Measurements from ENCODE around the gene EXOC4.
"Not testable (repeated sequence)": the region's sequence is repeated elsewhere in the genome, so short reads cannot be mapped to it uniquely, and the experiment has no call there.

The EXOC4 gene

DNA sequence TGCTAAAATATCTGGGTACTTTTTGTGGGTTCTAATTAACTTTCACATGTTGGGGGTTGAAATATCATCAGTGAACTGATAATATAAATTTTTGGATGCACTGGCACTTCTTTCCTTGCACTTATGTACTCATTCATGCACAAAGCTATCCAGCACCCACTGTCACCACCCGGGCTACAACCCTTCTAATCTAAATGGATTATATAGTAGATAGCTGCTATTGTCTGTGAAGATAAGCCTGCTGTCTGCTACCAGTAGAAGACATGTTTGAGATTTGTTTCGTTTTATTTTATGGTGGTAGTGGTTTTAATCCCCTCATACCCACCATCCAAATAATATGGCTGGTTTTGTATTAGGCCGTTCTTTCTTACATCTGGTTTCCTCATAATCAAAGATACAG, 520.7 kb downstream of the EXOC4 start:
- no peak for DNase-seq

DNA sequence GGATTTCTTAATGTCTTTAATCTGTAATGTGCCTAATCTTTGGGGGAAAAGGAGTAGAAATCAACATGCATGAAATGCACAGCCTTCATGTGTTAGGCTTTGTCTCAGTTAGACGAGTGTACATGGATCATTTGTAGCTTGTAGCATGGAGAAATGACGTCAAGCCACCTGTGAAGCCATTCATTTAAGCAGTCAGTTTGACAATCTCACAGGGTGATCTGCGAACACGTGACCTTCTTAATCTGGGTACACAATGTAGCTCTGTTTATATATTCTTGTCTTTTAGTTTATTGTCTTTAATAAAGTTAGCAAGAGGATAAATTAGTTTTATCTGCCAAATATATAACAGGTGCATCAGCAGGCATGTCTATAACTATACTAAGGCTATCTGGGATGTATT, 522.3 kb downstream of the EXOC4 start:
- DNase-seq: no peak

DNA sequence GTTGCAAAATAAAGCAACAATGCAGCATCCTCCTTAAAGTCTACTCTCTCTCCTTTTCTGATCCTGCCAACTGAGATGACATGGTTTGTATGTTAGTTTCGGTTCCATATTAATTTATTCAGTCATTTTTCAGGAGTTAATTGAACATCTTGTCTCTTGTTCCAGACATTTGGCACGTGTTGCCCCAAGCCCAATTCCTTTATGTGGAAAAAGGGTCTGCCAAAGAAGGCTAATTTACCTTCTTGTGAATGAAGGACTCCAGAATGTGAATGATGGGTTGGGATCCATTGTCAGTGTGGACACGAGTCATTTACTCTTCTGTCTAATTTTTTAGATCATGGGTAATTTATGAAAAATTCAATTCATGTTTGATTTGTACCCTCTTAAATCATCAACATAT, 523.4 kb downstream of the EXOC4 start:
- no peak for DNase-seq

DNA sequence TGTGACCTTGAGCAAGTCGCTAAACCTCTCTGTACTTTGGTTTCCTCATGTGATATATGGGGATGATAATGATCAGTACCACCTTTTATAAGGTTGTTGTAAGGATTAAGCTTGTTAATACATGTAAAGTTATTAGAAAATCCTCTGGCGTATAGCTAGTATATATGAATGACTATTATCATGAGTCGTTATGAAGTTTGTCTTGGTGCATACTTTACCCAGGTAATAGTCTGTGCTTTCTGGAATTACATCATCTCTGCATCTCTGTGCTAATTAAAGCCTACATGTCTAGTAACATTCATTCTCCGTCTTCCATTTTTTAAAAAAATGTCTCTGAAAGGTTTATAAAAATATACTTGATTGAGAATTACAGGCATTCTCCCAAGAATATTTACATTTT, 524.8 kb downstream of the EXOC4 start:
- DNase-seq: no peak

DNA sequence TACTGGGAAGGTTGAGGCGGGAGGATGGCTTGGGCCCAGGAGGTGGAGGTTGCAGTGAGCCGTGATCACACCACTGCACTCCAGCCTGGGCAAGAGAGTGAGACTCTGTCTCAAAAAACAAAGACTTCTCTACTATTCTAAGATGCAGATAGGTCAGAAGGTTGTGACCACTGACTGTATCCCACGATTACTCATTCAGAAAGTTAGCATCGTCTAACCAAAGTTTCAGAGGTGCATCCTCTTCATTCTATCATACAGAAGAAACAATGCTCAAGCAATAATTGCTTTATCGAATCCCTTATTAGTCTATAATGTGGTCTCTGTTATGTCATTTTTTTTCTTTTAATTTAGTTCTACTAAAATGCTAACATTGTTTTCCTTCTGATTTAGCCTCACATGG, 525.6 kb downstream of the EXOC4 start:
- DNase-seq: no peak

DNA sequence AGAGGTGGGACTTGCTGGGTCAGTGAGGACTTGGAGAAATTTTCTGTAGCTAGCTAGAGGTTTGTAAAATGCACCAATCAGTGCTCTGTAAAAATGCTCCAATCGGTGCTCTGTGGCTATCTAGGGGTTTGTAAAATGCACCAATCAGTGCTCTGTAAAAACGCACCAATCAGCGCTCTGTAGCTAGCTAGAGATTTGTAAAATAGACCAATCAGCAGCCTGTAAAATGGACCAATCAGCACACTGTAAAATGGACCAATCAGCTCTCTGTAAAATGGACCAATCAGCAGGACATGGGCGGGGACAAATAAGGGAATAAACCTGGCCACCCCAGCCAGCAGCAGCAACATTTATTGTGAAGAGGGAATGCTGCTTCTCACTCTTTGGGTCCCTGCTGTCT, 526.7 kb downstream of the EXOC4 start:
- not testable (repeated sequence) for DNase-seq

DNA sequence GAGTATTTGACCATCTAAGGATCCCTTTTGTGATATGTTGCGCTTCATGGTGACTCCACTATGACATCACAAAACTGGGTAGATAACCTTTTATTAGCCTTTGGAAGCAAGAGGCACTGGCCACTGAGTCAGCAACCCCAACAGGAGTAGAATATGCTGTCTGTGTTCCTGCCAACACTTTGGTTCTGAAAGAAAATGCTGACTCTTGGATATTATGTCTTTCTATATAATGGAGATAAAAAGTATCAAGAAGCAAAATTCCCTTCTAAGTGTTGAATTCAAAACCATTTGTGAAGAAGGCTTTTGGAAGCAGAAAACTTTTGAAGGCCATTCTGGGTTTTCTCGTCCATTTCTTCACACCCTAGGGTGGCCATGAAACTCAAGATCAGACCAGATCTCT, 528.0 kb downstream of the EXOC4 start:
- DNase-seq: no peak

DNA sequence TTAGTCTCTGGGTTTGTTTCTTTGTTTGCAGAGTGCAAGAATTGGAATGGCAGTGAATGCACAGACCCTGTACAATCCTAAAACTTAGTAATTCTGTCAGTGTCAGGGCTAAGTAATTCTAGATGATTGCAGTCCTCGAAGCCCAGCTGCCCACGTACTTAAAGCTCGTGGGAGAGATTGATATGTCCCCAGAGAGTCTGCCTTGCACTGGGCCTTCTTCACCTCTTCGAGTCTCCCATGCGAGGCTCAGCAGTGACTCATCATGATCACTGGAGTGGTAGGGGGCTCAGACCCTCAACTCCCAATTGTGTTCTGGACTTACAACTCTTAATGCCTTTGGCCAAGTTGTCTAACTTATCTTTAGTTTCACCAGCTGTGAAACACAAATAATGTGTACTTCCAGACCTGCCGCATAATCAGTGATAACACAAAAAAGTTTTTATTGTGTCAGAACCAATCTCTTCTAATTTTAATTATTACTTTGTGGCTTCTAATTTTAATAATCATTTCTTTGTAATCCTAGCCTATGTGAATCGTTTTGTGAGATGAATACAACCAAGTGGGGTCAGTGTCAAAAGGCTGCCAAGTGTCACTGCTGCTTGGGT, 528.7 kb downstream of the EXOC4 start:
- no peak for DNase-seq

DNA sequence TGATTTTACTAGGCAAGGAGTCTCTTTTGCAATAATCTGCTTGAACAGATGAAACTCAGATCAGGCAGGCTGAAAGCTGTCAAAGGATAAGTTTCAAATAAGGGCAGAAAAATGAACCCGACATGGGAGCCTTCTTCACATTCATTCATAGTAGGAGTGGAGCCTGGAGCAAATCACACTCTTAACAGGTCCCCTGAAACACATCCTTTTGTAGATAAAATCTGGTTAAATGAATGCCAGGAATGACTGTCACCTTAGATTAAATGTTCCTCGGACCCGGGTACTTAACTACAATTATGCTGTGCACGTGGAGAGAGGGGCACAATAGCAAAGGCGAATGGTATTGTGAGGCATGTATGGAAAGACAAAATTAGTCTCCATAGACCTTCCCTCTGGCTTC, 529.6 kb downstream of the EXOC4 start:
- DNase-seq: no peak

DNA sequence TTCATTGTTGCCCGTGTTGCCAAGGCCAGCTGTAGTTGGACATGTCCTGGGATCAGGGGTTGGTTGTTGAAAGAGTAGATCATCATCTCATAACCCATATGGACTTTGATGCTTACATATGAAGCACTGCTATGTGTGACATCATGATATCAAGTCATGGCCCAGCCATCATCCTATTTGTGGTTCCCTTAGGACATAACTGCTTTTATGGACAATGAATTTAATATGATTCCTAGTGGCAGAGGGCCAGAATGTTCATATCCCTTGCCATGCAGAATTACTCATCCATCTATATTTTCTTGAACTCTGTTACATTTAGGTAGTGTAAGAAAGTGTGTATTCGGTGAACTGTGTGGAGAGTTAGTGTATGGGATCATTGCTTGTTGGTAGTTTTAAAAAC, 530.4 kb downstream of the EXOC4 start:
- no peak for DNase-seq

DNA sequence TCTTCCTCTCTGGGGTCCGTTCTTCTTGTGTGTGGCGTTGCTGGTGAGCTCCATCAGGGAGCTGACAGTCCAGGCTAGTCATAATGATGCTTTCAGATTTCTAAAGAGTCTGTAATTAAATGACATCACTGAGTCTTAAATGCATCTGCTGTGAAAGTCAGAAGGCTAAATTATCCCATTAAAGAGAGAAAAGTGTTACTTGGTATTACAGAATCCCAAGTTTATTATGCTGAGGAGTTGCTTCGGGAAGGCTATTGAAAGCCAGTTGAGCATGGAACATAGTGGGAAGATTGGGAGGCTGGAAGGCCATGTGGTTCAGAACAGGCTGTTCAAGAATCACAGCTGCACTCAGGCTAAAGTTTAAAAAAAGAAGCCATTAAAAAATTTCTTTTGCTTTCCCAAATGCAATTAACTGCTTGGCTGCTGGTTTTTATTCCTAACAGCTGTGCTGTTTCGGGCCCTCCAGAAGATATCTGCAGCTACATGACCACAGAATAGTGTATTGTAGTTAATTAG, 531.7 kb downstream of the EXOC4 start:
- DNase-seq: no peak

DNA sequence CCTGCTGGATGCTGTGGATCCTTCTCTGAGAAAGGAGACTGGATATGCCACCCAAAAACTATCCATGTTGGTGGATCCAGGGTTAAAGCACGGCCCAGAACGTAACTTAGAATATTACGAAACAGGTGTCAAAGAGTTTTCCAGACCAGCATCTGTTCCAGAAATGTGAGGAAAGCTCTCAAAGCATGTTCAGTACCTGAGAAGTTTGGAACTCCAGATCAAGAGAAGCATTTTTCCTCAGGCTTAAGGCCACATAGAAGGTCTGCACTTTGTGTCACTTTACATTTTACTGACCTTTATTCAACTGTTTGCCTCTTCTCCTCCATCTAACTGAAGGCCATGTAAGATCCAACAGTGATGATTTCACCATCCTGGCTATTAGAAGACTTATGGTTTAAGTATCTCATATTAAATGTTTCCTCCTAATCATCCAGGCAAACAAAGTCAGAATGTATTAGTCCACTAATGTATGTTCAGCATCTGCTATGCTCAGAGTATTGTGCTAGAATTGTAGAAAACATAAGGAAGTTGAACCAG, 533.6 kb downstream of the EXOC4 start:
- DNase-seq: no peak

DNA sequence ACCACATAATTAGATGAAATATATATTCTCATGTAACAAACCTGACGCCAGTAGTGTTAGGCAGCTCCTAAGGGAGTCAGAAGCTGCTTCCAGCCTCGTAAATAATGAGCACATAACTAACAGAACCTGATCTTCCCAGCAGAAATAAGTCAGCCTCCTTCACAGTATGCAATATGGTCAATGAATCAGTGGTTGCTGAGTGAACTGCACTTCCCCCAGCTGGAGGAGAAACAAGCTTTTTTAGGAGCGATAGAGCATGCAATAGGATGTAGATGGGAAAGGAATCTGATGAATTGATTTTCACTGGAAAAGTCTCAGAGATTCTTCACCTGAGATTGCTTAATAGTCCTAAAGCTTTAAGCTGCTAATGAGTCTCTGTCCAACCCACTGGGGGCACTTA, 537.1 kb downstream of the EXOC4 start:
- no peak for DNase-seq

DNA sequence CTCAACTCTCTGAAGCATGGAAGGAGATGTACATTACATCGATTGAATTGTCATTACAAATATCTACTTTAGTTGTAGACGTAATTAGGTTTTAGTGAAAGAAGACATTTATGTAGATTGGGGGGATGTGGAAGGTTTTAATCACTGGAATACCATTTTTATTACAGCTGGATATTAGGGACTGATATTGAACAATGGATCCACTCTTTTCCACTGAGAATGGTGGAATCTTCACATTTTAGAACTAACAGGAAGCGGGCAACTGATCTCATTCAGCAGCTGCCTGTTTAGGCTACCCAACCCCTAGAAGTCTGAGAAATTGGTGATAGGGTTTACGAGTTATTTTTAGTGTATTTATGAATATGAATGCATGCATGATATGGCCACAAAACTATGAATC, 538.0 kb downstream of the EXOC4 start:
- DNase-seq: no peak

DNA sequence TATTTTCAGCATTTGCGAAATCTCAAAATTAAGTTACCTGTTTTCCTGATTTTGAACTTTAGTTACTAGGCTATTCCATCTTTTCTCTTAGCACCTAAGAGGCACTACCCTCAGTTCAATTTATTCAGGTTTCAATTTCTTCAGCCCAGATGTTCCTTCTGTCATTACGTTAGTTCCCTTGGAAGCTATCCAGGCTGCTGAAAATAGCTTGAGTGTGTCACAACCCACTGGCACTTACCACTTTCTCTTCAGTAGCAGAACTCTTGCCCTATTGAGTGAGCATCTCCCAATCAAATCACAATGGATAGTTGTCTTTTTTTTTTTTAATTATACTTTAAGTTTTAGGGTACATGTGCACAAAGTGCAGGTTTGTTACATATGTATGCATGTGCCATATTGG, 541.6 kb downstream of the EXOC4 start:
- no peak for DNase-seq

DNA sequence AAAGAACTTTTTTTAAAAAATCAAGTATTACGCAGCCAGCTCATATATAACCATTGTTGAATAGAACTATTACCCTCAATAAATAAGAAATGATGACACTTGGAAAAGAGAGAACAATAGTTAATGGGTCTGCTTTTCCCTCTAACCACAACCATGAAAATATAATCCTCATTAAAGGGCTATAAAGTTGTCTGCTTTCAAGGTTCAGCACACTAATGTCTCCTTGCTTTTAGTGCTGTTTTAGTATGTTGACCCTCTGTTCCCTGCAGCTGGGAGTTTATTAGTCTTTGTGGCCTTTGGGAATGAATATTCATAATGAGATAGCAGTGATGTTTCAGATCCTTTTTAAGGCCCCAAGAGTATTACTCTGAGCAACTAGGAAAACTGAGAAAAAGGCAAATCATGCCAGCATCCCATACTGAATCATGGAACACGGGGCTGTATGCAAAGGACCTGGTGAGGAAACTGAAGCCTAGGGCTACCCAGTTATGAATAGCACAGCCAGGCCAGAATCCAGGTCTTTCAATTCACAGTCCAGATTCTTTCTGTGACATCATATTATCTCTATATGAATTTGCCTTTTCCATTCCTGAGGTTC, 542.3 kb downstream of the EXOC4 start:
- DNase-seq: peak; percentile 67

DNA sequence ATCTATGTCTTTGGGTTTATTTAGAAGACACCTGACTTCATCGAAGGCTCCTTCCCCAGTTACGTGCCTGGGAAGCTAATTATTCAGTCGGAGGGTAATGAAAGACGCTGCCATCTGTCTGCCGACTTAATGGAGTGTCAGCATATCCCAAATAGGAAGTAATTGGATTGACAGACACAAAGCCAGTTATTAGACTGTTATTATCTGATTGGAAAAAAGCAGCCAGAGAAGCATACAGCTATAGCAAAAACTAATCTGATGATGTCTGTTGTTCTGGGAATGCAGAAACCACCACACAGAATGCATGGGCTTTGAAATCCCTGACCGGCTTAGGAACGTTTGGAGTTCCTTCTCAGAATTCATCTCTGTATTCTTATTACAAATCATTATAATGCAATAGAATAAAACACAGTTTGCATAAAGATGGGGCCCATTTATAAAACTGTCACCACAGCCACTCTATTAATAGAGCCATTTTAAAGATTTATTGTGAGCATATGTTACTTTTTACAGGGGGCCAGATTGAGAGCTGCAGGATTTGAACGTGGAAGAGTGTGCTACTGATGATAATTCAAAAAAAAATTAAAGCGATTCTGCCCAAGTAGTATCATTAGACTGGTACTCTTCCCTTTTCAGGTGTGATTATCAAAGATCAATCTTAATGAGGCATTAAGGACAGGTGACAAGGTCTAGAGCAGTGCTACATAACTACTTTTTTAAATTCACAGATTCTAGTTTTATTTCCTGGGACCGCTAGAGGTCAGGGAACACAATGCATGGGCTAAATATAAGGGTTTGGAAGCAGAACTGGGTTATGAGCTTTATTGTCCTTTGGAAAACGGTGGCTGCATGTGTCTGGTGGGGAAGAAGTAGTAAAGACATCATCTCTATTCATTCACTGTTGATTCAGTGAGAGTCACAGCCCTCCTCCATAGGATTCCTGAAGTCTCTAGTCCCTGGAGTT, 544.2 kb downstream of the EXOC4 start:
- no peak for DNase-seq

DNA sequence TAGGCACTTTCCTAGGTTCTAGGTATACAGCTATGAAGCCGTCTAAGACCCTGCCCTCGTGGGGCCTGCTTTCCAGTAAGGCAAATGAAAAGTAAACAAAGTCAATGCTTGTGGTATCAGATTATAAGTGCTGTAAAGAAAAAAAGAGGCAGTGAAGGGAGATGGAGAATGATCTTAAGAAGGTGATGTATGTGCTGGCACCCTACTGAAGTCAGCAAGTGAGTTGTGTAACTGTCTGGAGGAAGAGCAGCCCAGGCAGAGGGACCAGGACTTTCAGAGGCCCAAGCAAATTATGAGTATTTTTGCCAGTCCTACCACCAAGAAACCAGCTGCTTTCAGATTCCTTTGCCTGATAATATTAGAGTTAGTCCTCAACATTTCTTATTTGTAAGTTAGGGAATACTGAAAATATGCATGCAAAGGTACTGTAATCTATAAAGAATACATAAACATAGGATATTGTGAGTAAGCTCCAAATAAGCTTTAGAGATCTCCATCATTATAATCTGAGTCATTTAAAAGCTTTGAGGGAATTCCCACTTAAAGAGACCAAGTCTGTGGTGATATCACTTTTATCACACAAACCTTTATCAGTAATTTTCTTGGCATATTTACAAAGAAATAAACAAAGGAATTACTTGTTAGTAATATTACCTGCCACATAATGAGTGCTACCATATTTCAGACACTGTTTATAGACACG, 545.1 kb downstream of the EXOC4 start:
- no peak for DNase-seq

DNA sequence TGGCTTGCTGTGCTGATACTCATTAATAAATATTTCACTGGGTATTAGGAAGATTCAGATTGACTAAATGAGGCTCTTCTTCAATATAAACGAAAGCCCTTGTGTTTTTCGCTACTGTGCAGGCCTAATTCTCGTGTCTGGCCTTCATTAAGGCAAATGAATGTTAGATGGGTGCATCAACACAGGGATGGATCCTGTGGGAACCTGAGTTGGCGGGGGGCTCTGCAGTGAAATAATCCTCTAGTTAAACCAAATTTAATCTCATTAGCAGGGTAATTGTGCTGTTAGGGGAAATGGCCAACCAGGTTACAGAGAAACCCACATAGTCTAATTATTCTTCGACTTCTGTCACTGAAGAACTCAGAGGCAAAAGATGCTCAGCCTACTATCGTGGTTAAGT, 548.5 kb downstream of the EXOC4 start:
- DNase-seq: no peak

DNA sequence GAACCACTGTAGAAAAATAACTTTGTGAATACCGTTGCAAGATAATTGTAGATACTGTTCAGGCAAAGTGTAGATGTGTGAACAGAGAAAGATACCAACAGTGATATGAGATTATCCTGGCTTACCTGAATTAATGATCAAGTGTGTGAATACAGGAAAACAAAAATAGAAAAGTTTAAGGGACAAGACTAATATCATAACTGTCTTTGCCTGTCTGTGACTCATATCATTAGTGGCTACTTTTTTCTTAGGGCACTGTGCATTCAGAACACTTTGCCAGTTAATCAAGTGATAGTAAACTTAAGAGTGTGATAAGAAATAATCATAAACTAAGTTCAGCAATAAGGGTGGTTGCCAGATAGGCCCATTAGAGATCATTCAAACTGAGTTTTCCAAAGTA, 551.2 kb downstream of the EXOC4 start:
- no peak for DNase-seq

DNA sequence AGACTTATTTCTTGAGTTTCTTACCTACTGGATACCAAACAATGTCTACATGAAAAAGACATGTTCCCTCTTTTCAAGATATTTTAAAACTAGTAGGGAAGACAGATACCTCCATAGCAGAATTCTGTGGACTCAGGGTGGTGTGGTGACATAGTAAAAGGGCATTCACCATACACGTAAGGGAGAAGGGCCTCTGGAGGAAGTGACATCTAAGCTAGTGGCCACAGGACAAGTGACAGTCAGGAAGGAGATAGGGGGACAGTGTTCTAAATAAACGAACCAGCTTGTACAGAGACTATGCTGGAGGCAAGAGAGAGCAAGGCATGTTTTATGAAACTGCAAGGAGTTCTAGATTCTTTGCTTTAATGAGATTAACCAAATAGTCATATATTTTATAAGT, 552.5 kb downstream of the EXOC4 start:
- DNase-seq: no peak

DNA sequence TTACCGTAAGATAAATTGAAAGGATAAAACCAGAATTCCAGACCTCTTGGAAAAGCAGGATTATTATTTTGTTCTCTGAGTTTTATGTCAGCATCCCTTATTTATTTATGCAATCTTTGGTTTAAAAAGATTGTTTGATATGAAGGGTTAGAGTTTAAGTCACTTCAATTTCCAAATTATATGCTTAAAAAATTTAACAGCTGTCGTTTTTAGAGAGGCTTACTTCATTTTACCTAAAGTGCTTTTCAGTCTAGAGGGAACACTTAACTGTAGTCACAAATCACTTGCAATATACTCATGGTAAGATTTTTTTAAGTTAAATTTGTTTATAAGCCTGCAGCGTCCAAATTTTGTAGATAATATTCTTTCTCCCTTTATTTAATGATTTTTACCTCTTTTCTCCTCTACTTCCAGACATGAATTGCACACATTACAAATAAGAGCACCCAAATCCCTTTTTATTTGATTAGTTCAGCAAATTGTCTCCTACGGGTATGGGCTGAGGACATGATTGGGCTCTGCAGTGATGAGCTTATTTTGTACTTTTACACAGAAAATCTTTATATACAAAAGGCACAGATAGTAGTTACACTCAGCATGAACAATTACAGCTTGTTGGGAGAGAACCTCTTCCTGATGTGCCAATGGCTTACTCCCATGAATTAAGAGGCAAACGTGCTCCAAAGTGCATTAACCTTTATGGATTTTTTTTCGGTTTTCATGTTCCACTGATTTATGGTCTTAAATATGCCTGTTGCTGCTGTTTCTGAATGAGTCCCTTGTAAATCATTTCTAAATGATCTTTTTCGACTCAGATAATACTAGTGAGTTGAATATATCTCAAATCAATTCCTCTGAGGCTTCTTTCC, 555.0 kb downstream of the EXOC4 start:
- DNase-seq: no peak

Data from NCI-H748 treated with DMSO at 0.1 percent for 48 hours (cell line).